WTC11 (cell line): ENCODE data around the gene KAZN. TPM values are rescaled to one million over a fixed set of nuclear protein-coding genes. Genes with fewer than 3 reads are reported as not detected.

Experiments
- ATAC-seq: fragments of 200-7000 bp; cut with Tn5 transposase; 2 replicates; pipeline ENCODE4 v1.10.0; 2021; ENCODE audit warnings: mild to moderate bottlenecking, moderate library complexity
- CTCF ChIA-PET: fragments of 300-600 bp; sonication (Branson Sonifier 250); formaldehyde crosslinking; loops from one replicate; lab custom pipeline; 2021; ENCODE audit warnings: antibody characterized with exemption; lab: Charles Lee
- POLR2A ChIA-PET: fragments of 350-600 bp; sonication (Branson Sonifier 250); formaldehyde crosslinking; loops from one replicate; lab custom pipeline; 2021; ENCODE audit warnings: antibody characterized with exemption; lab: Charles Lee
- DNase-seq: peaks from one replicate; pipeline ENCODE4 v3.0.0; 2021; ENCODE audit warnings: low spot score
- H3K27ac Mint-ChIP-seq: 2 replicates; pipeline ENCODE4 v1.8.0; 2021; ENCODE audit warnings: mixed read lengths
- H3K27me3 Mint-ChIP-seq: 2 replicates; pipeline ENCODE4 v1.8.0; 2021; ENCODE audit warnings: low read depth, mild to moderate bottlenecking, moderate library complexity, mixed read lengths
- H3K36me3 Mint-ChIP-seq: 2 replicates; pipeline ENCODE4 v1.8.0; 2021; ENCODE audit warnings: mixed read lengths
- H3K4me1 Mint-ChIP-seq: 2 replicates; pipeline ENCODE4 v1.8.0; 2022; ENCODE audit warnings: mixed read lengths
- H3K4me3 Mint-ChIP-seq: 2 replicates; pipeline ENCODE4 v1.8.0; 2021; ENCODE audit warnings: mild to moderate bottlenecking, moderate library complexity, mixed read lengths
- H3K9me3 Mint-ChIP-seq: 2 replicates; pipeline ENCODE4 v1.8.0; 2021; ENCODE audit warnings: mixed read lengths
- ESRRA ChIP-seq: sonication (generic); formaldehyde crosslinking; IDR thresholded peaks from 2 replicates; pipeline ENCODE4 v1.8.1; 2022; ENCODE audit warnings: mild to moderate bottlenecking, missing genetic modification reagents, borderline replicate concordance
- FOXJ3 ChIP-seq: sonication (generic); formaldehyde crosslinking; IDR thresholded peaks from 2 replicates; pipeline ENCODE4 v1.9.0; 2021; ENCODE audit warnings: missing genetic modification reagents, mild to moderate bottlenecking, borderline replicate concordance
- FOXK1 ChIP-seq: sonication (generic); formaldehyde crosslinking; IDR thresholded peaks from 2 replicates; pipeline ENCODE4 v1.8.0; 2022; ENCODE audit warnings: mild to moderate bottlenecking, moderate library complexity, missing genetic modification reagents
- GRHL2 ChIP-seq: fragments of 250-450 bp; sonication (Bioruptor Pico); IDR thresholded peaks from 2 replicates; pipeline ENCODE4 v1.8.0; 2022; ENCODE audit warnings: mild to moderate bottlenecking, moderate library complexity; ENCODE audit not compliant: insufficient replicate concordance, severe bottlenecking
- HMGA2 ChIP-seq: fragments of 250-450 bp; sonication (Bioruptor Pico); IDR thresholded peaks from 2 replicates; pipeline ENCODE4 v1.4.0; 2021; ENCODE audit warnings: mild to moderate bottlenecking, moderate library complexity
- KAT7 ChIP-seq: sonication (generic); formaldehyde crosslinking; IDR thresholded peaks from 2 replicates; pipeline ENCODE4 v1.8.1; 2023; ENCODE audit warnings: missing genetic modification reagents, mild to moderate bottlenecking, borderline replicate concordance
- NFE2L1 ChIP-seq: sonication (generic); formaldehyde crosslinking; IDR thresholded peaks from 2 replicates; pipeline ENCODE4 v1.8.1; 2023; ENCODE audit warnings: missing genetic modification reagents
- NFYB ChIP-seq: sonication (generic); formaldehyde crosslinking; conservative IDR thresholded peaks from 2 replicates; pipeline ENCODE4 v1.8.0; 2022; ENCODE audit warnings: low read depth, missing genetic modification reagents
- OVOL2 ChIP-seq: fragments of 250-450 bp; sonication (Bioruptor Pico); IDR thresholded peaks from 2 replicates; pipeline ENCODE4 v1.9.0; 2021; ENCODE audit warnings: mild to moderate bottlenecking, borderline replicate concordance
- PRRX2 ChIP-seq: fragments of 250-450 bp; sonication (Bioruptor Pico); IDR thresholded peaks from 2 replicates; pipeline ENCODE4 v1.8.0; 2021; ENCODE audit warnings: mild to moderate bottlenecking
- RORB ChIP-seq: fragments of 250-450 bp; sonication (Bioruptor Pico); IDR thresholded peaks from 2 replicates; pipeline ENCODE4 v1.9.0; 2021; ENCODE audit warnings: mild to moderate bottlenecking
- TEAD4 ChIP-seq: sonication (generic); formaldehyde crosslinking; IDR thresholded peaks from 2 replicates; pipeline ENCODE4 v1.8.0; 2022; ENCODE audit warnings: mild to moderate bottlenecking, missing genetic modification reagents
- ZNF121 ChIP-seq: sonication (generic); formaldehyde crosslinking; IDR thresholded peaks from 2 replicates; pipeline ENCODE4 v1.8.0; 2023; ENCODE audit warnings: missing genetic modification reagents
- ZNF396 ChIP-seq: fragments of 250-450 bp; sonication (Bioruptor Pico); IDR thresholded peaks from 2 replicates; pipeline ENCODE4 v1.8.0; 2021; ENCODE audit warnings: mild to moderate bottlenecking, moderate library complexity, borderline replicate concordance
- total RNA-seq: library from RNA; stranded (reverse); gene quantifications from 3 replicates; pipeline ENCODE4 v1.2.3, GENCODE V29; 2021
- TF ChIP-seq, protein P1 (sequence below): sonication (generic); formaldehyde crosslinking; IDR thresholded peaks from 2 replicates; pipeline ENCODE4 v1.8.1; 2023; ENCODE audit warnings: mild to moderate bottlenecking, missing genetic modification reagents
- TF ChIP-seq, protein P2 (sequence below): sonication (generic); formaldehyde crosslinking; IDR thresholded peaks from 2 replicates; pipeline ENCODE4 v1.8.1; 2022; ENCODE audit warnings: mild to moderate bottlenecking, moderate library complexity, missing genetic modification reagents
- TF ChIP-seq, protein P3 (sequence below): sonication (generic); formaldehyde crosslinking; IDR thresholded peaks from 2 replicates; pipeline ENCODE4 v1.8.1; 2023; ENCODE audit warnings: mild to moderate bottlenecking, missing genetic modification reagents, moderate library complexity
- TF ChIP-seq, protein P4 (sequence below): fragments of 250-450 bp; sonication (Bioruptor Pico); conservative IDR thresholded peaks from 2 replicates; pipeline ENCODE4 v1.9.0; 2021; ENCODE audit warnings: mild to moderate bottlenecking
- TF ChIP-seq, protein P5 (sequence below): sonication (generic); formaldehyde crosslinking; IDR thresholded peaks from 2 replicates; pipeline ENCODE4 v1.8.1; 2023; ENCODE audit warnings: mild to moderate bottlenecking, missing genetic modification reagents, moderate library complexity
- TF ChIP-seq, protein P6 (sequence below): fragments of 250-450 bp; sonication (Bioruptor Pico); IDR thresholded peaks from 2 replicates; pipeline ENCODE4 v1.9.0; 2021; ENCODE audit warnings: mild to moderate bottlenecking, borderline replicate concordance

KAZN gene
- total RNA-seq, 1 experiment from 2014 or later, result 19.9 TPM

DNA sequence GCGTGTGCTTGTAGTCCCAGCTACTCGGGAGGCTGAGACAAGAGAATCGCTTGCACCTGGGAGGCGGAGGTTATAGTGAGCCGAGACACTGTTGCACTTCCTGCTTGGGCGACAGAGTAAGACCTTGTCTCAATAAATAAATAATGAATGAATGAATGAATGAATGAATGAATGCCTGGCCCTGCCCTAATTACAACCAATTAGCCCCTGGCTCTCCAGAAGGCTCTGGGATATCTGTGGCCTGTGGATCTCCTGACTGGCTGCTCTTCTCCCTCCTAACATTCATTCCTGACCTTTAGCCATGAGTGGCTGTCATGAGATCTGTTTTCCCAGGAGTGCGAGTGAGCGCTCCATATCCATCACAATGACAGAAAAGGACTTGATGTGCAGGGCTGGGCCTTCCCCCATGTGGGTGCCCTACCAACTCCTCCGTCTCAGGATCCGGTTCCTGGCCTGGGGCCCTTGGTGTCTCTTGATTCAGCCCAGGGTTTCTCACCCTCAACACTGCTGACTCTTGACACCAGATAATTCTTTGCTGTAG lies 311.5 kb downstream of the KAZN start:
- peak; percentile 65 for ATAC-seq
- Mint-ChIP-seq H3K27me3 (no peaks in the 10 kb centered on the region), H3K27ac (no peak overlapping the region), H3K4me3 (no peak overlapping the region), H3K9me3 (peaks cover 3% of the 10 kb centered on the region; the same call in 1 of the 2 replicates), H3K36me3 (no peaks in the 10 kb centered on the region), H3K4me1 (peaks cover 50% of the 10 kb centered on the region)
- TF ChIP-seq, protein P1, sequence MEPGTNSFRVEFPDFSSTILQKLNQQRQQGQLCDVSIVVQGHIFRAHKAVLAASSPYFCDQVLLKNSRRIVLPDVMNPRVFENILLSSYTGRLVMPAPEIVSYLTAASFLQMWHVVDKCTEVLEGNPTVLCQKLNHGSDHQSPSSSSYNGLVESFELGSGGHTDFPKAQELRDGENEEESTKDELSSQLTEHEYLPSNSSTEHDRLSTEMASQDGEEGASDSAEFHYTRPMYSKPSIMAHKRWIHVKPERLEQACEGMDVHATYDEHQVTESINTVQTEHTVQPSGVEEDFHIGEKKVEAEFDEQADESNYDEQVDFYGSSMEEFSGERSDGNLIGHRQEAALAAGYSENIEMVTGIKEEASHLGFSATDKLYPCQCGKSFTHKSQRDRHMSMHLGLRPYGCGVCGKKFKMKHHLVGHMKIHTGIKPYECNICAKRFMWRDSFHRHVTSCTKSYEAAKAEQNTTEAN (CRISPR knock-in tag), result no peak
- TF ChIP-seq FOXJ3 (CRISPR knock-in tag) (no peak), HMGA2 (no peak)
- DNase-seq, result no peak
- ChIA-PET CTCF (no interaction called here), POLR2A (no interaction called here)

DNA sequence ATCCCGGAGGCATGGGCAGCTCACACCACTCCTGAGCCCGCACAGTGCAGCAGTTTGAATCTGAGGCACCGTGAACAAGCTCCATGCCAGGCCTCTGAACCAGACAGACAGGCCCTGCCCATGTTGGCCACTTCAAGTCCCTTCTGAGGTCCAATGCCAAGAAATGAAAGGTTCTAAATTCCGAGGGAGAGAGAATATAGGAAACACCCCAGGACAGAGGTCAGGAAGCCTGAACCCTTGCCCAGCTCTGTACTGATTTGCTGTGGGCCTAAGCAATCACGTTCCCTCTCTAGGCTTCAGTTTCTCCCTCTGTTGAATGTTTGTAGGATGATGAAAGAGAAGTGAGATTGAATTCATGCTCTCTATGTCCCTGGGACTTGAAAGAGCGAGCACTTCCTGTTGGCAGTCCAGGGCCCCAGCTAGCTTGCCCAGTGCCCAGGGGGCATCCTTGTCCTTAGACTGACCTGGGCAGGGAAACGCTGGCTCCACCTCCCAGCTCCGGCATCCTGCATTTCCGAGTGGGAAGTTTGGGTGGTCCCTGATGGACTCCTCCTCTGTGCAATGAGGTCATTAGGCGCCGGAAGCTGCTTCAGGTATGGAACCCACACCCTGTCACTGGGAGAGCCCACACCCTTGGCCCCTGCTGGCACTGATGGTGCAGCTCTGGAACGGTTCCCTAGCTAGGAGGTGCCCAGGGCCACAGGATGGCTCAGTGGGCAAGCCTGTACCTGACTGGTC lies 312.7 kb downstream of the KAZN start:
- POLR2A ChIA-PET, result no interaction called here
- no peak for DNase-seq
- Mint-ChIP-seq H3K27ac (no peak overlapping the region; the same call in 1 of the 2 replicates), H3K27me3 (no peaks in the 10 kb centered on the region), H3K36me3 (no peaks in the 10 kb centered on the region), H3K4me1 (peaks cover 51% of the 10 kb centered on the region), H3K9me3 (peaks cover 3% of the 10 kb centered on the region; the same call in 1 of the 2 replicates), H3K4me3 (no peak overlapping the region)
- no peak for ATAC-seq
- CTCF ChIA-PET, result interaction anchor here (1.0 to 1.1 kb wide), 2 partner anchors 107 to 109 kb away, joined by 3 read pairs; no protein-coding TSS in a partner anchor
- TF ChIP-seq, protein P2, sequence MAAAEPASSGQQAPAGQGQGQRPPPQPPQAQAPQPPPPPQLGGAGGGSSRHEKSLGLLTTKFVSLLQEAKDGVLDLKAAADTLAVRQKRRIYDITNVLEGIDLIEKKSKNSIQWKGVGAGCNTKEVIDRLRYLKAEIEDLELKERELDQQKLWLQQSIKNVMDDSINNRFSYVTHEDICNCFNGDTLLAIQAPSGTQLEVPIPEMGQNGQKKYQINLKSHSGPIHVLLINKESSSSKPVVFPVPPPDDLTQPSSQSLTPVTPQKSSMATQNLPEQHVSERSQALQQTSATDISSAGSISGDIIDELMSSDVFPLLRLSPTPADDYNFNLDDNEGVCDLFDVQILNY (CRISPR knock-in tag), result no peak
- TF ChIP-seq GRHL2 (CRISPR knock-in tag), result no peak
- no peak for TF ChIP-seq PRRX2 (CRISPR knock-in tag)
- TF ChIP-seq OVOL2 (CRISPR knock-in tag), result no peak
- TF ChIP-seq FOXK1 (CRISPR knock-in tag), result no peak
- TF ChIP-seq ESRRA (CRISPR knock-in tag), result no peak
- no peak for TF ChIP-seq KAT7 (CRISPR knock-in tag)
- TF ChIP-seq, protein P3, sequence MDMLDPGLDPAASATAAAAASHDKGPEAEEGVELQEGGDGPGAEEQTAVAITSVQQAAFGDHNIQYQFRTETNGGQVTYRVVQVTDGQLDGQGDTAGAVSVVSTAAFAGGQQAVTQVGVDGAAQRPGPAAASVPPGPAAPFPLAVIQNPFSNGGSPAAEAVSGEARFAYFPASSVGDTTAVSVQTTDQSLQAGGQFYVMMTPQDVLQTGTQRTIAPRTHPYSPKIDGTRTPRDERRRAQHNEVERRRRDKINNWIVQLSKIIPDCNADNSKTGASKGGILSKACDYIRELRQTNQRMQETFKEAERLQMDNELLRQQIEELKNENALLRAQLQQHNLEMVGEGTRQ, result no peak
- no peak for TF ChIP-seq NFE2L1 (CRISPR knock-in tag)
- no peak for TF ChIP-seq HMGA2
- no peak for TF ChIP-seq ZNF121 (CRISPR knock-in tag)
- TF ChIP-seq, protein P4, sequence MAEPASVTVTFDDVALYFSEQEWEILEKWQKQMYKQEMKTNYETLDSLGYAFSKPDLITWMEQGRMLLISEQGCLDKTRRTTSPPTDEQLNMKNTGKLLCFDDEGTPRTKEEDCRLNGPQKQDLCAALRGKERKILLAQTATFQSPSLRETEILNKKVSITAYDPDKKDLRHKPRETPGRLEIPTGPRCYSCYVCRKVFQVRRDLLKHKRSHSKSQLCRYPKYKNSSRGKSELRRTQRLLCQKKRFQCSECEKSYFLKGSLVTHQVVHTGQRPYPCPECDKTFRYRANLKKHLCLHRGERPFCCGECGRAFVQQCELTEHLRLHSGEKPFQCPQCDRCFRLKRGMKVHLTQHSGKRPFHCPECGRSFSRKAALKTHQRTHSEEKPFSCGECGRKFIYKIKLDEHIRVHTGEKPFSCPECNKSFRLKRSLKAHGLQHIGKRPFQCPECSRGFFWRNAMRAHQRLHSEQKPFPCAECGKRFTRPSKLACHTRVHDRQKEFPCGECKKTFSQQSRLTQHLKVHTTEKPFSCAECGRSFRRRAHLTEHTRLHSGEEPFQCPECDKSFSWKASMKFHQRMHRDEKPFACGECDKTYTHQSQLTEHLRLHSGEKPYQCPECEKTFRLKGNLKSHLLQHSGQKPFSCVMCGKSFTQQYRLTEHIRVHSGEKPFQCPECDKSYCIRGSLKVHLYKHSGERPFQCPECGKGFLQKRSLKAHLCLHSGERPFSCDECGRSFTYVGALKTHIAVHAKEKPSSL (CRISPR knock-in tag), result no peak

DNA sequence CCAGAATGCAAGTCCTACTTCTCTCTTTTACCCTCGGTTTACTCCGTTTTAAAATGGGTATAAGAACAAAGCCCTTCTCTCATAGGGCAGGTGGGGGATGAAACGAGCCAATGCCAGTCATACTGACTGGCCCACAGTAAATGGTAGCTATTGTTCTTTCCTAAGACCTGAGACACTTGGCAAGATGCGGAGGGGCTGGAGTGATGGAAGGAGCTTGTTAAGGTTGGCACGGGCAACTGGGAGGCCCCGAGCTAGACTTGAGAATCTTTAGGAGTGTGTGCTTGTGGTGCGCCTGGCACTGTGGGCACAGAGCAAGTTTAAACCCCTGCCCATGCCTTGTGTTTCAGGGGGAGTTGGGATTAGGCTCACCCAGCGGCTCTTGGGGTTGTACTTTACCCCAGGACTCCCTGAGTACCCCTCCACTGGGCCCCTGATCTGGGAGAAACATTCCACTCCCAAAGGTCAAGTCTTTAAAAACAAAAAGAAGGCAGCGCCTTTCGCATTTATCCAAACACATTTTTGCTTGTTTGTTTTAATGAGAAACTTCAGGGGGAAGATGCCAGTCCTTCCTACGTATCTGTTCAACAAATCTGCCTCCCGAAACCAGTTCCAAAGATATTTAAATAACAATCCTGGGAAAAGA lies 314.5 kb downstream of the KAZN start:
- Mint-ChIP-seq H3K4me1 (peaks cover 37% of the 10 kb centered on the region), H3K36me3 (no peaks in the 10 kb centered on the region), H3K4me3 (no peak overlapping the region), H3K9me3 (no peaks in the 10 kb centered on the region), H3K27me3 (no peaks in the 10 kb centered on the region), H3K27ac (peak overlapping the region; percentile 58)
- ChIA-PET CTCF (no interaction called here), POLR2A (no interaction called here)
- no peak for DNase-seq
- no peak for ATAC-seq
- TF ChIP-seq, protein P5, sequence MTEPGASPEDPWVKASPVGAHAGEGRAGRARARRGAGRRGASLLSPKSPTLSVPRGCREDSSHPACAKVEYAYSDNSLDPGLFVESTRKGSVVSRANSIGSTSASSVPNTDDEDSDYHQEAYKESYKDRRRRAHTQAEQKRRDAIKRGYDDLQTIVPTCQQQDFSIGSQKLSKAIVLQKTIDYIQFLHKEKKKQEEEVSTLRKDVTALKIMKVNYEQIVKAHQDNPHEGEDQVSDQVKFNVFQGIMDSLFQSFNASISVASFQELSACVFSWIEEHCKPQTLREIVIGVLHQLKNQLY, result no peak
- TF ChIP-seq RORB (CRISPR knock-in tag) (no peak), ZNF396 (no peak), TEAD4 (no peak), NFYB (CRISPR knock-in tag) (no peak)
- TF ChIP-seq, protein P6, sequence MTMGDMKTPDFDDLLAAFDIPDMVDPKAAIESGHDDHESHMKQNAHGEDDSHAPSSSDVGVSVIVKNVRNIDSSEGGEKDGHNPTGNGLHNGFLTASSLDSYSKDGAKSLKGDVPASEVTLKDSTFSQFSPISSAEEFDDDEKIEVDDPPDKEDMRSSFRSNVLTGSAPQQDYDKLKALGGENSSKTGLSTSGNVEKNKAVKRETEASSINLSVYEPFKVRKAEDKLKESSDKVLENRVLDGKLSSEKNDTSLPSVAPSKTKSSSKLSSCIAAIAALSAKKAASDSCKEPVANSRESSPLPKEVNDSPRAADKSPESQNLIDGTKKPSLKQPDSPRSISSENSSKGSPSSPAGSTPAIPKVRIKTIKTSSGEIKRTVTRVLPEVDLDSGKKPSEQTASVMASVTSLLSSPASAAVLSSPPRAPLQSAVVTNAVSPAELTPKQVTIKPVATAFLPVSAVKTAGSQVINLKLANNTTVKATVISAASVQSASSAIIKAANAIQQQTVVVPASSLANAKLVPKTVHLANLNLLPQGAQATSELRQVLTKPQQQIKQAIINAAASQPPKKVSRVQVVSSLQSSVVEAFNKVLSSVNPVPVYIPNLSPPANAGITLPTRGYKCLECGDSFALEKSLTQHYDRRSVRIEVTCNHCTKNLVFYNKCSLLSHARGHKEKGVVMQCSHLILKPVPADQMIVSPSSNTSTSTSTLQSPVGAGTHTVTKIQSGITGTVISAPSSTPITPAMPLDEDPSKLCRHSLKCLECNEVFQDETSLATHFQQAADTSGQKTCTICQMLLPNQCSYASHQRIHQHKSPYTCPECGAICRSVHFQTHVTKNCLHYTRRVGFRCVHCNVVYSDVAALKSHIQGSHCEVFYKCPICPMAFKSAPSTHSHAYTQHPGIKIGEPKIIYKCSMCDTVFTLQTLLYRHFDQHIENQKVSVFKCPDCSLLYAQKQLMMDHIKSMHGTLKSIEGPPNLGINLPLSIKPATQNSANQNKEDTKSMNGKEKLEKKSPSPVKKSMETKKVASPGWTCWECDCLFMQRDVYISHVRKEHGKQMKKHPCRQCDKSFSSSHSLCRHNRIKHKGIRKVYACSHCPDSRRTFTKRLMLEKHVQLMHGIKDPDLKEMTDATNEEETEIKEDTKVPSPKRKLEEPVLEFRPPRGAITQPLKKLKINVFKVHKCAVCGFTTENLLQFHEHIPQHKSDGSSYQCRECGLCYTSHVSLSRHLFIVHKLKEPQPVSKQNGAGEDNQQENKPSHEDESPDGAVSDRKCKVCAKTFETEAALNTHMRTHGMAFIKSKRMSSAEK (CRISPR knock-in tag), result no peak
